Keratinocyte (primary cell): Measurements from ENCODE around the gene LSM10.

Source experiments
- EZH2 ChIP-seq: IDR thresholded peaks from one replicate; pipeline ENCODE4 v1.6.1; 2012; ENCODE audit warnings: inconsistent platforms, mild to moderate bottlenecking, low read length, moderate library complexity
- TF ChIP-seq, protein P1 (sequence below), 3 experiments: IDR thresholded peaks in 1 of 3; conservative IDR thresholded peaks in 1 of 3; optimal IDR thresholded peaks in 1 of 3; 2 replicates in 2 of 3; 3 replicates in 1 of 3; pipeline versions ENCODE3 to v1.5.1; 2011; ENCODE audit warnings: low read length in 3 of 3, mild to moderate bottlenecking in 3 of 3, moderate library complexity in 2 of 3, control low read depth in 1 of 3, inconsistent platforms in 1 of 3; ENCODE audit not compliant: insufficient read depth in 2 of 3; ENCODE audit errors: extremely low read depth in 1 of 3

DNA sequence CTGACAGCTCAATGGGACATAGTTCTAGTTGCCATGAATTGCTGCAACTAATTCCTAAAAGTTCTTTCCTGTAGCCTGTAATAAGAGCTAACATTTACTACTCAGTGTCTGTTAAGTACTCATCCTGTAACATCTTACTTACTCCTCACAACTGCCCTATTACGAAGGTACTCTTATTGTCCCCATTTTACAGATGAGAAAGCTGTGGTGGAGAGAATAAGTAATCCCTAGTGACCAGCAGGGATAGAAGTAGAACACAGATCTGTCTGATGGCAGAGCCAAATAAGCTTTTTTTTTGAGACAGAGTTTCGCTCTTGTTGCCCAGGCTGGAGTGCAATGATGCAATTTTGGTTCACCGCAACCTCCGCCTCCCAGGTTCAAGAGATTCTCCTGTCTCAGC, 15.0 kb downstream of the LSM10 start:
- TF ChIP-seq, protein P1, sequence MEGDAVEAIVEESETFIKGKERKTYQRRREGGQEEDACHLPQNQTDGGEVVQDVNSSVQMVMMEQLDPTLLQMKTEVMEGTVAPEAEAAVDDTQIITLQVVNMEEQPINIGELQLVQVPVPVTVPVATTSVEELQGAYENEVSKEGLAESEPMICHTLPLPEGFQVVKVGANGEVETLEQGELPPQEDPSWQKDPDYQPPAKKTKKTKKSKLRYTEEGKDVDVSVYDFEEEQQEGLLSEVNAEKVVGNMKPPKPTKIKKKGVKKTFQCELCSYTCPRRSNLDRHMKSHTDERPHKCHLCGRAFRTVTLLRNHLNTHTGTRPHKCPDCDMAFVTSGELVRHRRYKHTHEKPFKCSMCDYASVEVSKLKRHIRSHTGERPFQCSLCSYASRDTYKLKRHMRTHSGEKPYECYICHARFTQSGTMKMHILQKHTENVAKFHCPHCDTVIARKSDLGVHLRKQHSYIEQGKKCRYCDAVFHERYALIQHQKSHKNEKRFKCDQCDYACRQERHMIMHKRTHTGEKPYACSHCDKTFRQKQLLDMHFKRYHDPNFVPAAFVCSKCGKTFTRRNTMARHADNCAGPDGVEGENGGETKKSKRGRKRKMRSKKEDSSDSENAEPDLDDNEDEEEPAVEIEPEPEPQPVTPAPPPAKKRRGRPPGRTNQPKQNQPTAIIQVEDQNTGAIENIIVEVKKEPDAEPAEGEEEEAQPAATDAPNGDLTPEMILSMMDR (optimal IDR thresholded peaks at IDR 0.05 in 1 of 3, IDR thresholded peaks at IDR 0.05 in 1 of 3, conservative IDR thresholded peaks at IDR 0.05 in 1 of 3; ENCODE audit: extremely low read depth in 1 of 3, insufficient read depth in 2 of 3, low read length in 3 of 3), result no peak
- no peak for TF ChIP-seq EZH2
